ENCODE measurements around the gene NTN3.

NTN3 gene

DNA sequence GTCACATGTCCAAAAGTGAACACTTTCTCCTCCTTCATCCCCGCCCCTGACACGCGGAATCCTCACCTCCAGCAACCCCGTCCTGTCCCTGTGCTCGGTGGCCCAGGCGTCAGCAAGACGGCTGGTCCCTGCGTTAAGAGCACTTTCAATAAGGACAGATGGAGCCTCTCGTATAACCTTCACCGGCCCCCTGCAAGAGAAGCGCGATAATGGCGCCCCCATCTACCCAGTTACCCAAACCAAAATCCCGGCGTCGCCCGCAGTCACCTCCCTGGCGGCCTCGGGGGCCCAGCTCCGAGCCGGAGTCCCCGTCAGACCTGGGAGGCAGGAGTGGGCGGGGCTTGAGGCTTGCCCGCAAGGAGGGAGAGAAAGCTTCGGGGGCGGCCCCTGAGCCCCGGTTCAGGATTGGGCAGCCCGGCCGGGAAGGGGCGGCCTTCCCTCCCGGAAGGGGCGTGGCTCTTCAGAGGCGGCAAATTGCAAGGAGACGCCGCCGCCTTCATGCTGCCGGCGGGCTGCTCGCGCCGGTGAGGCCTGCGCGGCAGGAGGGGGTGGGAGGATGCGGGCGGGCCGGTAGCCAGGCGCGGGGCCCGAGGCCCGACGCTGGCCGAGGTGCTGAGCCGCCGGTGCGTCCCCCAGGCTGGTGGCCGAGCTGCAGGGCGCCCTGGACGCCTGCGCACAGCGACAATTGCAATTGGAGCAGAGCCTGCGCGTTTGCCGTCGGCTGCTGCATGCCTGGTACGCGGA, 11.3 kb upstream of the NTN3 start, which contains the start of gene TEDC2:
Gene TEDC2, plus strand, starts transcription at position 463 of the 744 bp plus-strand sequence. Its CDS starts 36 bp downstream, at position 499.
- DNase-seq (ENCODE audit: low read depth, low spot score): peak; percentile 95
- H3K4me3 ChIP-seq (ENCODE audit: low read depth, low read length): peak within 1 kb of the TSS; percentile 60
- in situ Hi-C loops (cut with HindIII; ENCODE audit: low sequenced_read_pairs): no loop called here
- no peak for TF ChIP-seq CTCF (IDR thresholded peaks at IDR 0.05; ENCODE audit: low read depth, low read length)

- in situ Hi-C loops (cut with HindIII; ENCODE audit: low sequenced_read_pairs): no loop called here
Measured at GRCh38 chr16:2460391-2460713, 10.7 kb upstream of the NTN3 start.

DNA sequence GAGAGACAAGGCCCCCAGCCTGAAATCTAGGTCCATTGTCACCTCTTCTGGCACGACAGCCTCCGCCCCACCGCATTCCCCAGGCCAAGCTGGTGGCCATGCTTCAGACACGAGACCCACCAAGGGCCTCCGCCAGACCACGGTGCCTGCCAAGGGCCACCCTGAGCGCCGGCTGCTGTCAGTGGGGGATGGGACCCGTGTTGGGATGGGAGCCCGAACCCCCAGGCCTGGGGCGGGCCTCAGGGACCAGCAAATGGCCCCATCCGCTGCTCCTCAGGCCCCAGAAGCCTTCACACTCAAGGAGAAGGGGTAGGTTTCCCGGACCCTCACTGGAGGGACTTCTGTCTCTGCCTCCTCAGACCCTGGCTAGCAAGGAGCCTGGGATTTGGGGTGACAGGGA, 10.2 kb upstream of the NTN3 start:
- in situ Hi-C loops (cut with HindIII; ENCODE audit: low sequenced_read_pairs): no loop called here
- TF ChIP-seq CTCF (IDR thresholded peaks at IDR 0.05; ENCODE audit: low read depth, low read length): no peak
- no peak for DNase-seq (ENCODE audit: low read depth, low spot score)
- no peak overlapping the region for H3K4me3 ChIP-seq (ENCODE audit: low read depth, low read length)

More at GRCh38 chr16:2460391-2460713, 10.7 kb upstream of the NTN3 start:
- H3K4me3 ChIP-seq (ENCODE audit: low read depth, low read length): peak overlapping the region; percentile 60
- TF ChIP-seq CTCF (IDR thresholded peaks at IDR 0.05; ENCODE audit: low read depth, low read length): no peak
- no peak for DNase-seq (ENCODE audit: low read depth, low spot score)

GRCh38 chr16:2462031-2462866, 8.8 kb upstream of the NTN3 start:
- in situ Hi-C loops (cut with HindIII; ENCODE audit: low sequenced_read_pairs): no loop called here
- DNase-seq (ENCODE audit: low read depth, low spot score): no peak
- TF ChIP-seq CTCF (IDR thresholded peaks at IDR 0.05; ENCODE audit: low read depth, low read length): no peak
- H3K4me3 ChIP-seq (ENCODE audit: low read depth, low read length): no peak overlapping the region

DNA sequence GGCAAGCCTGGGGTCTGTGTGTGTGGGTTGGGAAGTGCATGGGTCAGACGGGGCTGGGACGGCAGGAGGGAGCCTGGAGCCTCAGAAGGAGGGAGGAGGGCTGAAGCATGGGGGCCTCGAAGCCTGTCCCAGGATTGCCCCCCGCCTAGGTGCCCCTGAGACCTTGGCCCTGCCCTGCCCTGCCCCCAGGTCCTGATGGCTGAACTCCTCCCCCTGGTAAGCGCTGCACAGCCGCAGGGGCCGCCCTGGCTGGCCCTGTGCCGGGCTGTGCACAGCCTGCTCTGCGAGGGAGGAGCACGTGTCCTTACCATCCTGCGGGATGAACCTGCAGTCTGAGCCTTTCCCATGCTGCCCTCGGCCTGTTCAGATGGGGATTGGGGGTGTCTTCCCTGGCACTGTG, 6.8 kb upstream of the NTN3 start:
- in situ Hi-C loops (cut with HindIII; ENCODE audit: low sequenced_read_pairs): no loop called here
- no peak overlapping the region for H3K4me3 ChIP-seq (ENCODE audit: low read depth, low read length)
- no peak for TF ChIP-seq CTCF (IDR thresholded peaks at IDR 0.05; ENCODE audit: low read depth, low read length)
- DNase-seq (ENCODE audit: low read depth, low spot score): no peak

- DNase-seq (ENCODE audit: low read depth, low spot score): no peak
- TF ChIP-seq CTCF (IDR thresholded peaks at IDR 0.05; ENCODE audit: low read depth, low read length): peak; percentile 35
- H3K4me3 ChIP-seq (ENCODE audit: low read depth, low read length): no peak overlapping the region
- in situ Hi-C loops (cut with HindIII; ENCODE audit: low sequenced_read_pairs): no loop called here
Measured at GRCh38 chr16:2465653-2466415, 5.3 kb upstream of the NTN3 start.

All from astrocyte of the spinal cord (primary cell).